Mucosa of gallbladder (tissue), 1 donor: ENCODE data around the gene WNT4. TPM values are rescaled to one million over a fixed set of nuclear protein-coding genes. Genes with fewer than 3 reads are reported as not detected.
A peak's percentile ranks its signal among the peaks of the same experiment; 100 is the strongest.

ENCODE experiments used
- DNase-seq: peaks from one replicate; pipeline ENCODE4 v3.0.0-alpha.2; 2020; ENCODE audit warnings: low spot score
- total RNA-seq: library from RNA; stranded (reverse); gene quantifications from one replicate; pipeline ENCODE4 v1.2.1, GENCODE V29; 2021
- donor health status: DM: no; HTN: no; CAD: no.

WNT4 gene
- total RNA-seq, 1 donor from 2014 or later = 11.5 TPM

DNA sequence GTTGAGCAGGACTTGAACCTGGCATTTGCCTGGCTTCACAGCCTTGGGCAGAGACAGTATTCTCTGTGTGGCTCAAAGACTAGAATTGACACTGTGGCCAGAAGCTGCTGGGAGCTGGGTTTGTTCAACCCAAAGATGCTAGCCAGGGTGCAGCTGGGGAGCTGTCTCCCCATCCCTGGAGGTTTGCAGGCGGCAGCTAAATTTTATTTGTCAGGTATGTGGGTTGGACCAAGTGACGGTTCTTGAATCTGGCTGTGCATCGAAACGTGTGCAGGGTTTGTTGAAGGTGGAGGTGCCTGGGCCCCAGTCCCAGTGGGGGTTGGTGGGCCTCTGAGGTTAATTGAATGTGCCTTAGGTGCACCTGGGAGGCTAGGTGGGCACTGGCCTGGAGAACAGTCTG, 11.8 kb downstream of the WNT4 start:
- DNase-seq = no peak

GRCh38 chr1:22129501-22130117, 13.3 kb downstream of the WNT4 start:
- no peak for DNase-seq

DNA sequence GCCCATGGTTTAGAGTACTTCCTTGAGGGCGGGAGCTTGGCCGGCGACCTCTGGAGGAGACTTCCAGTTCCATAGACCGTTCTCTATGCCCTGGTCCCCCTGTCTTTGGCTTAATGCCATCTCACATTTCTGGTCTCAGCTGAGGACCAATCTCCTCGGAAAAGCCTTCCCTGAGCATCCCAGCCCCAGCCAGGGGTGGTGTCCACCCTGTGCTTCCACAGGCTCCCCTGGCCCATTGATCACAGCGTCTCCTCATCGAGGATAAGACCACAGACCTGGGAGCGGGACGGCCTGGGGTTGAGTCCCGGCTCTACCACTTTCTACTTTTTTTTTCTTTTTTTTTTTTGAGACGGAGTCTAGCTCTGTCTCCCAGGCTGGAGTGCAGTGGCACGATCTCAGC, 14.5 kb downstream of the WNT4 start:
- no peak for DNase-seq

GRCh38 chr1:22127731-22128130, 15.2 kb downstream of the WNT4 start:
- no peak for DNase-seq

DNA sequence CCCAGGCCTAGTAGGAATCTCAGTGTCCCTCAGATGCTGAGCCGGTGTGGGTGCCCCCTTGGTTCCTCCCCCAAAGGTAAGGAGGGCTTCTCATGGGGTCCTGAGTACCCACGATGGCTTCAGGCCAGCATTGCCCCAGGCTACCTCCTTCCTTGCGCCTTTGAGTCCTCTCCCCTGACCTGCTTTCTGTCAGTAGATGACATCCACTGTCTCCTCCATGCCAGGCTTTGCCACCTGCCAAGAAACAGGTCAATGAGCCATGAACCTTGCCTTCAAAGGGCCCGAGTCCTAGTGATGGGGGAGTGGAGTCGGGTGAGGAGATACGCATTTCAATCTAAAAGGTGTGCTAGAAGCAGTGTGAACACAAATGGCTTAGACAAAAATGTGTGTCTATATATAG, 15.6 kb downstream of the WNT4 start:
- no peak for DNase-seq

DNA sequence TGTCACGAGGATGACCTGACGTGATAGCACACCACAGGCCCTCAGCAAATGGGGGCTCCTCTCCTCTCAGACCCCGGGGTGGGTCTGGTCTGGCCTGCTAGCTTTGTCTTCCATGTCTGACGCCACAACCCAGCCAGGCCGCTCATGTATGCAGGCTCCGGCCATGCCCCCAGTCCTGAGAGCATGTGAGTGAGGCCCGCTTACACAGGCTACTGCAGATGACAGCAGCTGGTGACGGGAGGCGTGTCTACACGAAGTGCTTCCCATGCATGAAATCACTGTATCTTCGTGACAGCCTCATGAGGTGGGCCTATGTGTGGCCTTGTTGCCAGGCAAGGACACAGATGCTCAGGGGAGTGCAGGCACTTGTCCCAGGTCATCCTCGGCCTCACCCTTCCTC, 16.4 kb downstream of the WNT4 start:
- DNase-seq = no peak

GRCh38 chr1:22124592-22125229, 18.2 kb downstream of the WNT4 start:
- DNase-seq = no peak

DNA sequence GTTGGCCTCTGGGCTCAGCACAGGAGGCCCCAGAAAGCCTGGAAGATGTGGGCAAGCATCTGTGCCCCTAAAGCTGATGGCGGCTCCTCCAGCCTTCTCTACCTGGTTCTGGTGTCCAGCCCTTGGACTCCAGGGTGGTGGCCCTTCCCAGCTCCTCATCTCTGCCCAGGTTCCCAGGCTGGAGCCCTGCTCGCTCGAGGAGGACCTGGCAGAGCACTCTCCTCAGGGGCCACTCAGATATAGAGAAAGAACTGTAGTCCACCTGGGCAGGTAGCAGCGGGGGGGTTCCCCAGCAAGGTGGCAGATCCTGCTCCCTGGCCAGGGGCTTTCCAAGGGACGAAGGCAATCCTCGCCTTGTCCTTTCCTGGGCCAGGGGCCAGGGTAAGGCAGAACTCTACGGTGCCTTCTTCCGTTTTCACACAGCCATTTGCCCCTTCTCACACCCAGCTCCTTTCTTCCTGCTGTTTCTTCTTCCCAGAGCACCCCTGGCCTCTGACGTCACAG, 18.9 kb downstream of the WNT4 start:
- no peak for DNase-seq

- DNase-seq = no peak
Observed at GRCh38 chr1:22123071-22123390, 19.9 kb downstream of the WNT4 start.

DNA sequence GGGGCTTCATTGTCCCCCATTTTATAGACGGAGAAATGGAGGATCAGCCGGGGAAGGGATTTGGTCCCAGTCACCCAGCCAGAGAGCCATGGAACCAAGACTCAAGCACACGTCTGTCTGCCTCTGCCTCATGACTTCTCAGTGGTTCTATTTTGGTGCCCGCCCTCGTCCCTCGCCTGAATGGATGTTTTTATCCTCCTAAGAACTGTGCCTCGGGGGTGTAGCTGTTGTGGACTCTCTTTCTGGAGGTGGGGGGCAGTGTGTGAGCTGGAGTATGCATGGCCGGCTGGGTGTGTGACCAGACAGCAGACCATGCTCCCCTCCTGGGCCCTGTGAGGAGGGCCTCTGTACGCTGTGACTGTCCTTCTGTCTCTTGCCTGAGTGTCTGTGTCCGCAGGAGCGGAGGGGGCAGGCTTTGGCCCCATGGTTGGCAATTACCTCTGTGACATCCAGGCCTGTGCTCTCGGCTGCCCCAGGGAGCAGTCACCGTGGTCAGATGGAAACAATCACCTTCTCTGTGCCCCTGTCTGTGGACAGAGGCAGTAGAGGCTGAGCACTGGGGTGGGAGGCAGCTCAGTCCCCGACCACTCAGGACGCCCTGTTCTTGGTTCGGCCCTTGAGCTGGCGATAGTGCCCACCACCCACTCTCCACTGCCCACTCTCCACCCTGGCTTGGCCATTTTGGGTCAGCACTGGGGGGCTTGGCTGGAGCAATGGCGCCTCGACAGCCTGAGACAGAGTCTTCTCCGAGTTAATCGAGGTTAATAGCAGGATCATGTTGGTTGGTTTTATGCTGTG, 20.4 kb downstream of the WNT4 start:
- no peak for DNase-seq

GRCh38 chr1:22121421-22121911, 21.4 kb downstream of the WNT4 start:
- peak; percentile 82 for DNase-seq

DNA sequence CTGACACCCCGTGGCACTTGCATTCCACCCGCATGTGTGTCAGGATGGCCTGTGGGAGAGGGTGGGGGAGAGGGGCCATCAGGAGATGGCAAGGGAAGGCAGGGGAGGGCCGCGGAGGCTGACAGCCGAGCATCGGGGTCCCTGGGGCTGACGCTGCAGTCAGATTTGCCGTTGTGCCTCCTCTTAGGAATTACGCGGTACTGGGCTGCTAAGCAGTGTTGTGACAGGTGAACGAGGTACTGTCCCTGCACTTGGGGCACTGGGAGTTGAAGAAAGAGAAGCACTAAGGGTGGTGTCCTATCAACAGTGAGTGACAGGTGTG, 22.5 kb downstream of the WNT4 start:
- DNase-seq = no peak

DNA sequence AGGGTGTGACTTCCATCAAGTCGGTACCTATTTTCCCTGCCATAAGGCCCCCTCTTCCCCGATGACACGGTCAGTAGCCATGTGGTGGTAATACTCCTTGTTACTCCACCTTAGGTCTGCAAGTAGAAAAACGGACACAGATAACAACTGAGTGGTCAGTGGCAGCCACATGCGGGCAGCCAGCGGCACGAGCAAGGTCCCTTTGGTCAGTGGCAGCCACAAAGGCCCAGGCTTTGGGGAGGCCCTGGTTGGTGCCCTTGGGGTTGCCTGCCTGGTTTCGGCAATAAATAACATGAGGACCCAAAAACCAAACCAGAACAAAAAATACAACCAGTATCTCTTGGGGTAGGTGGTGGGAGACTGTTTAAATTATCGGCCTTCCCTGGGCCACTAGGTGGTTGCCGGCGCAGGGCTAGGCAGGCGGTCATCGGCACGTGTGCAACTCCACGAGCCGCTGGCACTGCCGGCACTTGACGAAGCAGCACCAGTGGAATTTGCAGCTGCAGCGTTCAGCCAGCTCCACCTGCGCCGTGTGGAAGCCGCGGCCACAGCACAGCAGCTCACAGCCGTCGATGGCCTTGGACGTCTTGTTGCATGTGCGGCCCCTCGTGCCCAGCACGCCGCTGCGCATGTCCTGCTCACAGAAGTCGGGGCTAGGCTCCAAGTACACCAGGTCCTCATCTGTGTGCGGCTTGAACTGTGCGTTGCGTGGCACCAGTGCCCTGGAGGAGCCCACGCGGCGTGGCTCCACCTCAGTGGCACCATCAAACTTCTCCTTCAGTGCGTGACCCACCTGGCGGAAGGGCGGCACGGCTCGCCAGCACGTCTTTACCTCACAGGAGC, 23.1 kb downstream of the WNT4 start:
- no peak for DNase-seq

DNA sequence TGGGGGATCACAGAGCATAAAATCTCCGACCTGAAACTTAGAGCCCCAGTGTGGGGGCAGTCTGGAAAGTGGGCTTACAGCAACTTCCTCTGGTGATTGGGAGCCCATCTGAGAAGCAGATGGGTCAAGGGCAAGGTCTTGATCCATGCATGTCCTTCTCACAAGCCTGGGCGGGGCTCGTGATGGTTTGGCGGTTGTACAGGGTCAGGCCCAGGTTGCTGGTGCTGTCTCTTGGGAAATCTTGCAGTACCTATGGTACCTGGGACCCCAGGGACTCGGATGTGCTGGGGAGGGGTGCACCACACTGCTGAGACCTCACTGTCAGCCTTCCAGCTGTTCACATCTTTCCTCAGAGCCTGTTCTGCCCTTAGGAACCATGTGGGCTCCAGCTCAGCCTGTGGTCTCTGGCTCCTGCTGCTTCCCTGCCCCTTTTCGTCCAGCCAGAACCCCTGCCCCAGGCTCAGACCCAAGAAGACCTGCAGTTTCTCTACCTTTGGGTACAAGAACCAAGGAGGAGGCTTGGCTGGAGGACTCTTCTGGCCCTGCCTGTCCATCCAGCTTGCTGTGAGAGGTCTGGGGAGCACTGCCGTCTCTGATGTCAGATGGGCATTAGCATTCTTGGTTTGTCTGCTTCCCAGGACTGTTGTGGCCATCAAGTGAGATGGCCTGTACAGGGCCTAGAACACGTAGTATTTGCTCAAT, 24.5 kb downstream of the WNT4 start:
- DNase-seq = no peak

GRCh38 chr1:22117851-22118250, 25.0 kb downstream of the WNT4 start:
- DNase-seq = peak; percentile 69

GRCh38 chr1:22117238-22117637, 25.7 kb downstream of the WNT4 start:
- no peak for DNase-seq

DNA sequence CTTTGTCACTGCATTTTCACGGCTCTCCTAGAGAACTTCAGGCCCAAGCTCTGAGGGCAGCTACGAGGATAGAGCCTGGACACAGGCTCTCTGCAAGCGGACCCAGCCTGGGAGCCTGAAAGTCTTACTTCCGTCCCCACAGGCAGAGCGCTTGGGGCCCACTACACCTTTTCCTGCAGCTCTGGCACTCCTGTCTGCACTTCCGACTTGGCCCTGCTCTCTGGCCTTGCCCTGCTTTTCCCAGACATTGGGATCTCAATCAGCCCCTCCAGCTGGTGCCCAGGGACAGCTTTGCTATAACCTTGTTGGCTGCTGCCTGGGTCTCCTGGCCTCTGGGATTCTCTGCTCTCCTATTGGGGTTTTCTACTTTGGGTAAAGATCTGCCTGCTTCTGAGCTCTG, 27.6 kb downstream of the WNT4 start:
- no peak for DNase-seq

GRCh38 chr1:22114083-22115012, 28.5 kb downstream of the WNT4 start:
- no peak for DNase-seq

DNA sequence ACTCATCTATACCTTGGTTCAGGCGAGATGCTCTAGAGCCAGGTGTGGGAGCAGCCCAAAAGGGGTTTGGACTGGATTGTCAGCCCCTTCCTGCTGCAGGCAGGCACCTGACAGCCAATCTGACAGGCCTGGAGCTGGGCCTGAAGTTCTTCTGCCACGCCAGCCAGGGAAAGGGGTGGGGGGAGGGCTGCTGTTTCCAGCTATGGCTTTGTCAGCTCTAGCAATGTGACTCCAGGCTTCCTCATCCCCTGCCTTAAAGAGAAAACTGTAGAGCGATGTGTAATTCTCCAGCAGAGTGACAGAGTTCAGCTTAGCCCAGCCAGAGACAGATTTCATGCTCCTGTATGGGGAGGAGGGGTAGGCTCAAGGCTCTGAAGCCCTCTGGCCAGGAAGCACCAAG, 30.3 kb downstream of the WNT4 start:
- no peak for DNase-seq

DNA sequence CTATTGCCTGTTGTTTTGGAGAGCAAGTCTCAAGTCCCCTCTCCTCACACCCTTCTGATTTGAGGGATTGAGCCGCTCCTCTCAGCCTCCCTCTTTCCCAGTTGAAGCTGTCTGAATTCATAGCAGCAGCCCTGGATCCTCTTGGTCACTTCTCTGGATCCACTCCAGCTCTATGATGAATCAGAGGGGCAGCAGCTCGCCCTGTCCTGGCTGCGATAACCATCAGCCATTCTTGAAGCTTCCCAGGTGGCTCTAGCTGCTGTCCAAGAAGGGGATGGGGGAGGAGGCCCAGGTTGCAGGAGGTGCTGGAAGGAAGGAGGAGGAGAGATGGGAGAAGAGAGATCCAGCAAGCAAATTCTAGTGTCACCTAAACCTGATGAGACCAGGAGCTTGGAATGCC, 31.3 kb downstream of the WNT4 start:
- DNase-seq = peak; percentile 9
